NCI-H526 treated with DMSO at 0.1 percent for 48 hours (cell line): ENCODE data around the gene SENP5.
A peak's percentile ranks its signal among the peaks of the same experiment; 100 is the strongest.

Experiments
- DNase-seq: peaks from one replicate; lab custom pipeline; 2025; lab: John Stamatoyannopoulos, UW

The SENP5 gene

GRCh38 chr3:196969134-196969659 is 101.5 kb downstream of the SENP5 start:
- peak; percentile 29 for DNase-seq

DNA sequence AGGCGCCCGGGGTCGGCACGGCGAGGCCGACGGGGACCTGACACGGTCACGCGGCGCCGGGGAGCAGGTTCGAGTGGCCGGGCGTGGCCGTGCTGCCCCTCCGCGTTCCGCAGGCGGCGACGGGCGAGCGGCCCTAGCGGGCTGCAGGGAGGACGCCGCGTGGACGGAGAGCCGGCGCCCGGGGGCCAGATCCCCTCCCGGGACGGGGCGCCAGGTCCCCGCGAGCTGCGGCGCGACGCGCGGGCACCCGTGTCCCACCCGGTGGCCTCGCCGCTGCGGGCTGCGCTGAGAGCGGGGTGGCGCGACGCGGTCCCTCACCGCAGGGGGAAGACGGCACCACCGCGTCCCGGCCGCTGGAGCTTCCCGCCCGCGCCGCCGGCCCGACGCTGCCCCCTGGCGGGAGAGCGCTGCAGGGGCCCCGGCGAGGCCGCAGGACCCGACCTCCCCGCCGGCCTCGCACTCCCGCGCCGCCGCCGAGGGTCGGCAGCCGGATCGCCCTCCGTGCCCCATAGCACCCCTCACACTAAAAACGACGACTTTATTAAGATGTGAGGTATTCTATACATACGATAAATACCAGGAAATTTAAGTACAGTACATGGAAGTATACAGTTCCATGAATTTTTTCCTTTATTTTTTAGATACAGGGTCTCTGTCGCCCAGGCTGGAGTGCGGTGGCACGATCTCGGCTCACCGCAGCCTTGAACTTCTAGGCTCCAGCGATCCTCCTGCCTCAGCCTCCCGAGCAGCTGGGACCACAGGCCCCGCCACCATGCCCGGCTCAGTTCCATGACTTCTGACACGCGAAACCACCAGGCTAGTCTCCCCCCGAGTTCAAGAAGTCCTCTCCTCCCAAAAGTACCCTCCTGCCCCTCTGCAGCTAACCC is 102.2 kb downstream of the SENP5 start:
- DNase-seq: no peak

DNA sequence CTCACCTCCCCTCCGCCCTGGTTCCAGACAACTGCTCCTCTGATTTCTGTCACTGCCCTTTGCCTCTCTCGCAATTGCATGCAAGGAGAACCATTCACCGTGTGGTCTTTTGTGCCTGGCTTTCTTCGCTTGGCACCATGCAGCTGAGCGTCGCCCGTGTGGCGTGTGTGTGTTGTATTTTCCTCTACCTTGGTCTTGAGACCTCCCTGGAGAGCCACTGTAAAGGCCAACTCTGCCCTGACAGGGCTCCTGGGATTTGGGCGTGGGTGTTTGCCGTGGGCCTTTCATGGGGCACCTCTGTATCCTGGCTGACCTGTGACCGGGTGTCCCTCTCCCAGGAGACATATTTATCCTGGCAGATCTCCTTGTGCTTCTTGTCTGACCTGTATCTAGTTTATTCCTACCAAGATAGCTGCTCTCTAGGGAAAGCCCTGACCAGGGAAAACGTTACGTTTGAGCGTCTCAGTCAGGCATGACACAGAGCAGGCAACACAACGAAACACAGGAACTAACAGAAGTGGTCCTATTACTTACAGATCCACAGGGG is 102.9 kb downstream of the SENP5 start:
- DNase-seq: no peak

- DNase-seq: no peak
These were observed 103.5 kb downstream of the SENP5 start for GRCh38 chr3:196971094-196971698.

- no peak for DNase-seq
These were observed 106.9 kb downstream of the SENP5 start for GRCh38 chr3:196974661-196975060.

- DNase-seq: no peak
These were observed 107.6 kb downstream of the SENP5 start for GRCh38 chr3:196975349-196975748.

DNA sequence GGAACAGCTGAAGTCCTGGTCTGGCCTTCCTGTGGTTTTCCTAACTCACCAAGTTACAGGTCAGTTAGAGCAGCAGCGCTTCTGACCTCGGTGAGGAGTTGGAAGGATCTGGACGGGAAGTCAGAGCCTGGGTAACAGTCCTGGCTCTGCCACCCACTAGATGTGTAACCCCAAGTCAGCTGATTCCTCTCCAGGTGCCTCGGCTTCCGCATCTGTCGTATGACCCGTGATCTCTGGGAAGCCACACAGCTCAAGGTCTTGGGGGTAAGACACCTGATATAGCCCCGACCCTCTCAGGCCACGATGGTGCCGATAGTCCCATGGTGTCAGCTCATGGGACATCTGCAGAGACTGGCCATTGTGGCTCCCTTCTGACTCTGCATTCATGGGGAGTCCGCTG is 109.2 kb downstream of the SENP5 start:
- DNase-seq: no peak

- no peak for DNase-seq
These were observed 111.8 kb downstream of the SENP5 start for GRCh38 chr3:196979545-196979944.

- no peak for DNase-seq
These were observed 113.9 kb downstream of the SENP5 start for GRCh38 chr3:196981657-196982056.

DNA sequence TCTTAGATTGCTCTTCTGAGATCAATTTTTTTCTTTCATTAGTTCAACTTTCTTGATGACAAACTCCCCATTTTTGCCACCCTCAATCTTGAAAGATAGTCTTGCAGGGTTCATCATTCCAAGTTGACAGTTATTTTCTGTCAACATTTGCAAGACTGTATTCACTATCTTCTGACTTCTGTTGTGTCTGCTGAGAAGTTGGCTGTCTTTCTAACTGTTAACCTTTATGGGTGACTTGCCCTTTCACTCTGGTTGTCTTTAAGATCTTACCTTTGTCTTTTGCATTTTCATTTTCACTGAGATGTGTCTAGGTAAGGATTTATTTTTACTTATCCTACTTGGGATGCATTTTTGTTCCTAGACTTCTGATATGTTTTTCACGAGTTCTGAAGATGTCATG is 115.5 kb downstream of the SENP5 start:
- DNase-seq: no peak
